Stomach (tissue), 9 donors: ENCODE measurements around the gene CCDC180. TPM values are rescaled to one million over a fixed set of nuclear protein-coding genes. Genes with fewer than 3 reads are reported as not detected.

ENCODE experiments used
- DNase-seq, 2 donors: peaks; one replicate each; pipeline versions ENCODE4 v3.0.0 to v3.0.0-alpha.2; 2013 to 2019
- H3K27ac ChIP-seq, 5 donors: fragments of 200-600 bp in 4 of 5; sonication (generic) in 4 of 5; one replicate each; pipeline ENCODE4 v1.5.1; 2013 to 2019; ENCODE audit warnings: mild to moderate bottlenecking in 1 of 5, moderate library complexity in 1 of 5
- H3K27me3 ChIP-seq, 3 donors: fragments of 200-600 bp; sonication (generic); one replicate each; pipeline ENCODE4 v1.5.1; 2017 to 2019; ENCODE audit warnings: mixed run types in 1 of 3
- H3K36me3 ChIP-seq, 4 donors: fragments of 200-600 bp; sonication (generic); 1 replicate in 3 of 4; 2 replicates in 1 of 4; pipeline ENCODE4 v1.5.1; 2016 to 2019
- H3K4me1 ChIP-seq, 4 donors: fragments of 200-600 bp; sonication (generic); one replicate each; pipeline ENCODE4 v1.5.1; 2016 to 2019
- H3K4me3 ChIP-seq, 4 donors: fragments of 200-600 bp; sonication (generic) in 3 of 4; one replicate each; pipeline ENCODE4 v1.5.1; 2016 to 2019; ENCODE audit warnings: mild to moderate bottlenecking in 1 of 4
- H3K9me3 ChIP-seq, 4 donors: fragments of 200-600 bp; sonication (generic); one replicate each; pipeline ENCODE4 v1.5.1; 2016 to 2019
- EP300 ChIP-seq: sonication (generic); formaldehyde crosslinking; IDR thresholded peaks from one replicate; pipeline ENCODE4 v1.6.1; 2017; ENCODE audit warnings: antibody characterized with exemption
- POLR2A ChIP-seq, 4 donors: fragments of 450-650 bp; IDR thresholded peaks; one replicate each; pipeline ENCODE4 v1.6.1; 2016; ENCODE audit warnings: antibody characterized with exemption in 4 of 4, control low read depth in 2 of 4, mild to moderate bottlenecking in 1 of 4, moderate library complexity in 1 of 4
- POLR2AphosphoS5 ChIP-seq, 3 donors: sonication (generic); formaldehyde crosslinking; IDR thresholded peaks; one replicate each; pipeline ENCODE4 v1.6.1; 2016; ENCODE audit warnings: antibody characterized with exemption in 3 of 3
- WGBS, 5 donors: extraction: QIAGEN DNeasy Blood & Tissue Kit in 3 of 5; methylation state at CpG; one replicate each; pipeline versions ENCODE4 v1.1.5 to v1.1.7; 2013 to 2018; 5-methylcytosine and 5-hydroxymethylcytosine counted together
- intact Hi-C: fragments of 100-400 bp; cut with DNase I; formaldehyde crosslinking; loops from one replicate; pipeline ENCODE4 v1.15.1; 2023; ENCODE audit warnings: low total_unique reads
- polyA plus RNA-seq, 3 donors: library from polyadenylated mRNA; stranded (reverse); fragments of 200-250 nt; gene quantifications; one replicate each; pipeline ENCODE4 v1.2.3, GENCODE V29; 2013
- small RNA-seq, 4 donors: library from RNA; depleted of rRNA; stranded (forward); fragments of <200 nt; gene quantifications; one replicate each; pipeline ENCODE3, GENCODE V24; 2016
- total RNA-seq, 5 donors: library from RNA; depleted of rRNA; stranded (reverse); fragments of >200 nt; gene quantifications; one replicate each; pipeline versions ENCODE4 v1.1.0 to v1.2.3, GENCODE V29; 2014 to 2016
- TF ChIP-seq, protein P1 (sequence below), 7 experiments: fragments of 450-650 bp in 4 of 7; fragments of 200-600 bp in 3 of 7; sonication (generic) in 3 of 7; IDR thresholded peaks; one replicate each; pipeline ENCODE4 v1.5.1; 2016 to 2019; ENCODE audit warnings: antibody characterized with exemption in 7 of 7, control low read depth in 2 of 7, mild to moderate bottlenecking in 1 of 7
- donor health status: healthy with polysubstance abuse.
- donor health status: Bipolar disorder and iron deficiency.
- donor health status: healthy.

The CCDC180 gene
- total and polyA plus RNA-seq, 8 donors = 1.7 to 16.5 (median 6.0) TPM

- Histone ChIP-seq H3K4me1 (no peaks in the 10 kb centered on the region), H3K9me3 (no peaks in the 10 kb centered on the region), H3K27me3 (no peaks in the 10 kb centered on the region), H3K36me3 (peaks cover 0 to 53% (median 28%) of the 10 kb centered on the region in 4 donors), H3K27ac (no peak overlapping the region), H3K4me3 (no peak overlapping the region)
- TF ChIP-seq, protein P1, sequence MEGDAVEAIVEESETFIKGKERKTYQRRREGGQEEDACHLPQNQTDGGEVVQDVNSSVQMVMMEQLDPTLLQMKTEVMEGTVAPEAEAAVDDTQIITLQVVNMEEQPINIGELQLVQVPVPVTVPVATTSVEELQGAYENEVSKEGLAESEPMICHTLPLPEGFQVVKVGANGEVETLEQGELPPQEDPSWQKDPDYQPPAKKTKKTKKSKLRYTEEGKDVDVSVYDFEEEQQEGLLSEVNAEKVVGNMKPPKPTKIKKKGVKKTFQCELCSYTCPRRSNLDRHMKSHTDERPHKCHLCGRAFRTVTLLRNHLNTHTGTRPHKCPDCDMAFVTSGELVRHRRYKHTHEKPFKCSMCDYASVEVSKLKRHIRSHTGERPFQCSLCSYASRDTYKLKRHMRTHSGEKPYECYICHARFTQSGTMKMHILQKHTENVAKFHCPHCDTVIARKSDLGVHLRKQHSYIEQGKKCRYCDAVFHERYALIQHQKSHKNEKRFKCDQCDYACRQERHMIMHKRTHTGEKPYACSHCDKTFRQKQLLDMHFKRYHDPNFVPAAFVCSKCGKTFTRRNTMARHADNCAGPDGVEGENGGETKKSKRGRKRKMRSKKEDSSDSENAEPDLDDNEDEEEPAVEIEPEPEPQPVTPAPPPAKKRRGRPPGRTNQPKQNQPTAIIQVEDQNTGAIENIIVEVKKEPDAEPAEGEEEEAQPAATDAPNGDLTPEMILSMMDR (IDR thresholded peaks at IDR 0.05) = no peak
- TF ChIP-seq EP300 (no peak), POLR2A (IDR thresholded peaks at IDR 0.05) (no peak), POLR2AphosphoS5 (IDR thresholded peaks at IDR 0.05) (no peak)
- intact Hi-C loops = no loop called here
- no peak for DNase-seq
- WGBS, 5 donors = 91 to 96% (median 92%) methylated on average over 9 to 10 of the region's 10 CpGs
Observed at GRCh38 chr9:97348871-97349270, 41.4 kb downstream of the CCDC180 start.

- intact Hi-C loops = no loop called here
- Histone ChIP-seq H3K4me3 (no peak overlapping the region), H3K36me3 (peaks cover 0 to 49% (median 24%) of the 10 kb centered on the region in 4 donors), H3K27me3 (no peaks in the 10 kb centered on the region), H3K9me3 (no peaks in the 10 kb centered on the region), H3K4me1 (no peaks in the 10 kb centered on the region), H3K27ac (no peak overlapping the region)
- no peak for DNase-seq
- WGBS, 5 donors = 85 to 100% (median 91%) methylated on average over 1 of the region's 1 CpG
- TF ChIP-seq POLR2A (IDR thresholded peaks at IDR 0.05) (no peak), POLR2AphosphoS5 (IDR thresholded peaks at IDR 0.05) (no peak), EP300 (no peak)
- TF ChIP-seq, protein P1 (IDR thresholded peaks at IDR 0.05) = no peak
Observed at GRCh38 chr9:97349400-97349799, 41.9 kb downstream of the CCDC180 start.

- Histone ChIP-seq H3K27ac (no peak overlapping the region), H3K9me3 (no peaks in the 10 kb centered on the region), H3K4me1 (no peaks in the 10 kb centered on the region), H3K4me3 (no peak overlapping the region), H3K27me3 (no peaks in the 10 kb centered on the region), H3K36me3 (peaks cover 4 to 55% (median 21%) of the 10 kb centered on the region in 4 donors)
- intact Hi-C loops = no loop called here
- no peak for DNase-seq
- no peak for TF ChIP-seq POLR2A (IDR thresholded peaks at IDR 0.05)
- TF ChIP-seq, protein P1 (IDR thresholded peaks at IDR 0.05) = no peak
- TF ChIP-seq POLR2AphosphoS5 (IDR thresholded peaks at IDR 0.05) = no peak
- TF ChIP-seq EP300 = no peak
- 84 to 91% (median 88%) methylated on average over 4 of the region's 4 CpGs for WGBS, 5 donors
Observed at GRCh38 chr9:97354637-97355036, 47.2 kb downstream of the CCDC180 start.

GRCh38 chr9:97357056-97357455 lies 49.6 kb downstream of the CCDC180 start:
- Histone ChIP-seq H3K27ac (no peak overlapping the region), H3K36me3 (peaks cover 4 to 76% (median 27%) of the 10 kb centered on the region in 4 donors), H3K4me1 (no peaks in the 10 kb centered on the region), H3K9me3 (no peaks in the 10 kb centered on the region), H3K27me3 (no peaks in the 10 kb centered on the region), H3K4me3 (no peak overlapping the region)
- TF ChIP-seq POLR2A (IDR thresholded peaks at IDR 0.05) (no peak), POLR2AphosphoS5 (IDR thresholded peaks at IDR 0.05) (no peak), EP300 (no peak)
- TF ChIP-seq, protein P1 (IDR thresholded peaks at IDR 0.05) = no peak
- WGBS, 5 donors = 49 to 79% (median 63%) methylated on average over 5 of the region's 5 CpGs
- DNase-seq = no peak
- intact Hi-C loops = no loop called here

Small RNA genes within 50 kb of the gene (small RNA-seq; reads per million reads assigned to genes)
- gene AL512590.2 (0 reads per million in 4 donors), gene CCDC180 (0 reads per million in 4 donors)

Other genes starting within 250 kb of the CCDC180 start
- gene TDRD7, start 104.4 kb downstream of the CCDC180 start, total RNA-seq = 10 to 100 TPM in 3 of 5 donors, 1 to 10 TPM in 2; 4.7 to 20.1 (median 15.6) TPM
- 1 to 10 TPM; 4.8 to 8.6 (median 5.3) TPM for gene TDRD7, start 104.4 kb downstream of the CCDC180 start, polyA plus RNA-seq
- 10 to 100 TPM in 2 of 5 donors, 1 to 10 TPM in 3; 4.6 to 34.8 (median 9.6) TPM for gene TMOD1, start 194.0 kb downstream of the CCDC180 start, total RNA-seq
- 10 to 100 TPM in 2 of 3 donors, 1 to 10 TPM in 1; 4.9 to 13.0 (median 12.8) TPM for gene TMOD1, start 194.0 kb downstream of the CCDC180 start, polyA plus RNA-seq